ENCODE measurements around the gene YTHDC2. TPM values are rescaled to one million over a fixed set of nuclear protein-coding genes. Genes with fewer than 3 reads are reported as not detected.

Gene YTHDC2
- total and polyA plus RNA-seq, 10 of the 15 experiments (the other 5 are each of a cell fraction or from before 2014, with no cell fraction given): 3.8 to 25.8 (median 16.4) TPM

GRCh38 chr5:113520429-113520828 lies 6.9 kb downstream of the YTHDC2 start (continued):
- TF ChIP-seq CREM (IDR thresholded peaks at IDR 0.05; ENCODE audit: low read depth): peak; percentile 50; the same call in 1 of the 2 replicates
- no peak for TF ChIP-seq WRNIP1 (IDR thresholded peaks at IDR 0.05; ENCODE audit: borderline replicate concordance, low read depth, low read length)
- TF ChIP-seq ZBTB40 (IDR thresholded peaks at IDR 0.05; ENCODE audit: borderline replicate concordance): no peak
- peak; percentile 74; the same call in 1 of the 2 replicates for TF ChIP-seq FOXM1 (IDR thresholded peaks at IDR 0.05; ENCODE audit: low read depth, low read length)
- TF ChIP-seq IKZF2 (IDR thresholded peaks at IDR 0.05): peak in 1 of 2 experiments; percentile 69; a peak in 3 of 4 replicates
- TF ChIP-seq HDAC2 (IDR thresholded peaks at IDR 0.05): no peak
- TF ChIP-seq IKZF1 (conservative IDR thresholded peaks at IDR 0.05): peak; percentile 31; the same call in 1 of the 2 replicates
- no peak for TF ChIP-seq TBL1XR1 (IDR thresholded peaks at IDR 0.05; ENCODE audit: low read depth, low read length)
- no peak for TF ChIP-seq POLR2AphosphoS2 (IDR thresholded peaks at IDR 0.05; ENCODE audit: low read depth, low read length)
- TF ChIP-seq NFXL1 (IDR thresholded peaks at IDR 0.05; ENCODE audit: borderline replicate concordance): no peak
- no peak for TF ChIP-seq STAT1 (conservative IDR thresholded peaks at IDR 0.05)
- peak; percentile 73; the same call in 1 of the 2 replicates for TF ChIP-seq BCL11A (IDR thresholded peaks at IDR 0.05; ENCODE audit: low read depth, low read length)
- TF ChIP-seq ZBED1 (IDR thresholded peaks at IDR 0.05; ENCODE audit: borderline replicate concordance): no peak
- TF ChIP-seq PAX5 (IDR thresholded peaks at IDR 0.05; ENCODE audit: borderline replicate concordance, low read depth, low read length): 0 out of 2 replicates have a peak, but pooled peaks have one; percentile 22
- TF ChIP-seq PBX3 (IDR thresholded peaks at IDR 0.05; ENCODE audit: insufficient replicate concordance, low read depth, low read length): no peak
- TF ChIP-seq ATF2 (IDR thresholded peaks at IDR 0.05; ENCODE audit: low read length): peak; percentile 77
